Measurements from ENCODE around the gene WDR18.
A peak's percentile ranks its signal among the peaks of the same experiment; 100 is the strongest.

Gene WDR18

GRCh38 chr19:993831-994393 is 9.8 kb downstream of the WDR18 start:
- no peak for DNase-seq

- DNase-seq = no peak
Measured at GRCh38 chr19:994516-994915, 10.4 kb downstream of the WDR18 start.

- no peak for DNase-seq
Measured at GRCh38 chr19:995051-995827, 11.1 kb downstream of the WDR18 start.

GRCh38 chr19:996051-996838 is 12.1 kb downstream of the WDR18 start:
- peak; percentile 69 for DNase-seq

GRCh38 chr19:998064-998463 is 13.9 kb downstream of the WDR18 start:
- DNase-seq = no peak

GRCh38 chr19:999379-999719 is 15.2 kb downstream of the WDR18 start:
- DNase-seq = no peak

- DNase-seq = peak; percentile 70
Measured at GRCh38 chr19:1000095-1000494, 15.9 kb downstream of the WDR18 start, which contains the start of gene GRIN3B. GRIN3B (plus strand) TSS chr19:1000419; CDS start chr19:1000438, 19 bp downstream.

GRCh38 chr19:1000591-1001537 is 16.7 kb downstream of the WDR18 start:
- no peak for DNase-seq

- peak; percentile 73 for DNase-seq
Measured at GRCh38 chr19:1001538-1002166, 17.5 kb downstream of the WDR18 start.

GRCh38 chr19:1002600-1002999 is 18.5 kb downstream of the WDR18 start:
- DNase-seq = no peak

GRCh38 chr19:1003283-1003682 is 19.1 kb downstream of the WDR18 start:
- no peak for DNase-seq

GRCh38 chr19:1004204-1004802 is 20.2 kb downstream of the WDR18 start:
- DNase-seq = no peak

- DNase-seq = no peak
Measured at GRCh38 chr19:1004803-1005664, 20.9 kb downstream of the WDR18 start.

- DNase-seq = no peak
Measured at GRCh38 chr19:1006711-1007398, 22.7 kb downstream of the WDR18 start.

GRCh38 chr19:1007399-1008251 is 23.5 kb downstream of the WDR18 start:
- DNase-seq = no peak

GRCh38 chr19:1008268-1009040 is 24.3 kb downstream of the WDR18 start:
- no peak for DNase-seq

GRCh38 chr19:1009041-1009980 is 25.2 kb downstream of the WDR18 start:
- DNase-seq = no peak

Measured in stimulated activated CD4-positive, alpha-beta T cell treated with anti-CD3 and anti-CD28 coated beads, Interleukin-4, amount 100 ng/mL, for 24 hours (primary cell).